Breast epithelium (tissue), 4 donors: ENCODE results near the gene ATP12A. TPM values are rescaled to one million over a fixed set of nuclear protein-coding genes. Genes with fewer than 3 reads are reported as not detected.

ENCODE experiments used
- DNase-seq, 2 donors: peaks; one replicate each; pipeline ENCODE4 v3.0.0-alpha.2; 2019; ENCODE audit warnings: low spot score in 2 of 2
- H3K27ac ChIP-seq, 2 donors: fragments of 200-600 bp; sonication (generic) in 1 of 2; one replicate each; pipeline ENCODE4 v1.5.1; 2016 to 2019; ENCODE audit warnings: mild to moderate bottlenecking in 1 of 2
- H3K27me3 ChIP-seq, 2 donors: fragments of 200-600 bp; sonication (generic) in 1 of 2; one replicate each; pipeline versions ENCODE4 v1.5.1 to v1.6.0; 2017 to 2019; ENCODE audit warnings: control low read depth in 1 of 2, mild to moderate bottlenecking in 1 of 2
- H3K36me3 ChIP-seq: fragments of 200-600 bp; one replicate; pipeline ENCODE4 v1.5.1; 2019
- H3K4me1 ChIP-seq, 2 donors: fragments of 200-600 bp; sonication (generic); one replicate each; pipeline ENCODE4 v1.5.1; 2016 to 2019; ENCODE audit warnings: control low read depth in 1 of 2
- H3K4me3 ChIP-seq, 3 donors: fragments of 200-600 bp; sonication (generic); 1 replicate in 2 of 3; 2 replicates in 1 of 3; pipeline ENCODE4 v1.5.1; 2016 to 2019; ENCODE audit warnings: mild to moderate bottlenecking in 3 of 3, moderate library complexity in 2 of 3
- H3K9me3 ChIP-seq, 2 donors: fragments of 200-600 bp; sonication (generic) in 1 of 2; one replicate each; pipeline ENCODE4 v1.5.1; 2016 to 2019; ENCODE audit warnings: control low read depth in 1 of 2
- CTCF ChIP-seq, 3 donors: fragments of 450-650 bp; IDR thresholded peaks; one replicate each; pipeline ENCODE4 v1.5.1; 2016 to 2017; ENCODE audit warnings: antibody characterized with exemption in 3 of 3, mild to moderate bottlenecking in 3 of 3, moderate library complexity in 3 of 3
- POLR2A ChIP-seq: fragments of 450-650 bp; IDR thresholded peaks from one replicate; pipeline ENCODE4 v1.6.1; 2016; ENCODE audit warnings: antibody characterized with exemption, mild to moderate bottlenecking, moderate library complexity
- POLR2AphosphoS5 ChIP-seq, 3 donors: sonication (generic); formaldehyde crosslinking; IDR thresholded peaks; one replicate each; pipeline ENCODE4 v1.6.1; 2017; ENCODE audit warnings: antibody characterized with exemption in 3 of 3
- intact Hi-C: fragments of 100-400 bp; cut with DNase I; formaldehyde crosslinking; loops from one replicate; pipeline ENCODE4 v1.15.1; 2023; ENCODE audit warnings: low total_unique reads
- total RNA-seq, 3 donors: library from RNA; depleted of rRNA; stranded (reverse); fragments of >200 nt; gene quantifications; one replicate each; pipeline ENCODE4 v1.1.0, GENCODE V29; 2016

The ATP12A gene
- total RNA-seq, 3 donors from 2014 or later: not detected

DNA sequence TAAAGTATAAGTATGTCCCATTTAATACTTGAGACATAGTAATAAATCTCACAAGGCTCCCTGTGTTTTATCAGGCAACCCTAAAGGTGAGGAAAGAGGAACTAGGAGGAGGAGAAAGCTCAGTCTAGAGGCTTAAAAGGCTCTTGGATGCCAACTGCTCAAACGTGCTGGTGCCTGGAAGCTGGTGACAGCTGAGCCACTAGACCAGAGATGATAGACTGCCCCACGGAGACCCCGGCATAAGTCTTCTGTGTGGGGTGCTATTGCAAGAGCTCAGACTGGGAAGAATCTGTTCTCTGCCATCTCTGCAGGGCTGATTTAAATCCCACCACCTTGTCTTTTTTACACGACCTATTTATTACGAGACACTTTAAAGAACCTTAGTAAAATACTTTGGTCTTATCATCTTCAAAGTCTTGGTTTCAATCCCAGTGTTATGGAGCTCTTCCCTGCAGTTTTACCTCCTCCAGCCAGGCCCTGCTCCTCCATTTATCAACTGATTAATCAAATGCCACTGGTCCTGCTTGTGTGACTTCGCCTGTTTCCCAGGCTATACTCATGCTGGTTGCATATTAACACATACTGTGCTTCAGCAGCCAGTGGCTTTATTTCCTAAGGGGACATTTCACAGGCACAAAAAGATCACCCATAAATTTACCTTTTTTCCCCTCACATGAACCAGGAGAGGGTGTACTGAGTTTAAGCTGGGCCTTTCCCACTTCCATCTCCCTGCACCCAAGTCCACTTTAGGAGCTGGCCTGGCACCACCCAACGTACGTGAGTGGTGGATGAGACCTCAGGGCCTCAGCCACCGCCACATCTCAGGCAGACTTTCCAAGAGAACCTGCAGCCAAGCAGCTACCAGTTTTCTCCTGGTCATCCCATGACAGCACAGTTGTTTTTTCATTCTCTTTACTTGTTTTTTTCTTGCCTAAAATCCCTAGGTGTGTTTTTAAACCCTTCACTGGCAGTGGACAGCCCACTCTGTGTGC is 7.8 kb upstream of the ATP12A start:
- TF ChIP-seq CTCF (IDR thresholded peaks at IDR 0.05): no peak
- TF ChIP-seq POLR2AphosphoS5 (IDR thresholded peaks at IDR 0.05): no peak
- no peak for TF ChIP-seq POLR2A
- intact Hi-C loops: no loop called here
- Histone ChIP-seq H3K27me3 (peaks cover 0 to 2% of the 10 kb centered on the region in 2 donors), H3K4me3 (no peak overlapping the region), H3K27ac (no peak overlapping the region), H3K9me3 (no peaks in the 10 kb centered on the region), H3K36me3 (no peaks in the 10 kb centered on the region), H3K4me1 (no peaks in the 10 kb centered on the region)
- no peak for DNase-seq

DNA sequence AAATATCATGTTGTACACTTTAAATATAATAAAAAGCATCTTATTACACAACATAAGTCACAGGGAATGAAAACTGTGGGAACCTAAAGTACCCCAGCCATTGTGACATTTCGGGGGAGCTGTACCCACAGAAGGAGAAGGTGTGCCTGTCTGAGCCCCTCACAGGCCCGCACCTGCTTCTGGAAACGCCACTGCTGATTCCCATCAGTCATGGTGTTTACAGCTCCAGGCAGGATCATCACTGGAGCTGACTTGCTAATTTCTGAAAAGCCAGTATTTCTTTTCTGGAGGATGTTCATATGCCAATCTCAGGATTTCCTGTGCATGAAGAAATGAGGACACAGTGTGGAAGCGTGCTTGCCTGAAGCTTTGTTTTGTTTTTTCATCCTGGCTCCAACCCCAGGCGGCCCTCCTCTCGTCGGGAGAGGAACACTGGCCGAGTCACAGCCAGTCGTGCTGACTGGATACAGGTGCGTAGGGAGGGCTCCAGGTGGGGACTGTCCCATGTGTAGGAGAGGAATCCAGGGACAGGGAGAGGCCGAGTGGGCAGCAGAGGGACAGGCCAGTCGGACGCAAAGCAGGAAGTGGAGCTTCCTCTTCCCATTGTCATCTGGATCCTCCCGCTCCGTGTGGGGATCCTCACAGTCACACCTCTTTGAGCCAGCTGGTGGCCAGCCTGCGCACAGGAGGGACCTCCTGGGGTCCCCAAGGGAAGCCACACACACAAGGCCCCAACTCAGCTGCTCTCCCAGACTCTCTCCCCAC is 4.2 kb upstream of the ATP12A start:
- Histone ChIP-seq H3K4me3 (no peak overlapping the region), H3K36me3 (no peaks in the 10 kb centered on the region), H3K27ac (no peak overlapping the region), H3K27me3 (peaks cover 0 to 14% of the 10 kb centered on the region in 2 donors), H3K9me3 (no peaks in the 10 kb centered on the region), H3K4me1 (no peaks in the 10 kb centered on the region)
- TF ChIP-seq POLR2A (no peak), CTCF (IDR thresholded peaks at IDR 0.05) (no peak)
- intact Hi-C loops: no loop called here
- DNase-seq: no peak

- H3K9me3 ChIP-seq: no peaks in the 10 kb centered on the region
- H3K4me3 ChIP-seq: no peak overlapping the region
- no peaks in the 10 kb centered on the region for H3K4me1 ChIP-seq
- DNase-seq: no peak
- H3K27me3 ChIP-seq: peaks cover 0 to 16% of the 10 kb centered on the region in 2 donors
- no peak overlapping the region for H3K27ac ChIP-seq
- intact Hi-C loops: no loop called here
- TF ChIP-seq POLR2AphosphoS5 (IDR thresholded peaks at IDR 0.05) (no peak), POLR2A (no peak), CTCF (IDR thresholded peaks at IDR 0.05) (no peak)
- H3K36me3 ChIP-seq: no peaks in the 10 kb centered on the region
These were observed 2.1 kb upstream of the ATP12A start for GRCh38 chr13:24678151-24678550.

DNA sequence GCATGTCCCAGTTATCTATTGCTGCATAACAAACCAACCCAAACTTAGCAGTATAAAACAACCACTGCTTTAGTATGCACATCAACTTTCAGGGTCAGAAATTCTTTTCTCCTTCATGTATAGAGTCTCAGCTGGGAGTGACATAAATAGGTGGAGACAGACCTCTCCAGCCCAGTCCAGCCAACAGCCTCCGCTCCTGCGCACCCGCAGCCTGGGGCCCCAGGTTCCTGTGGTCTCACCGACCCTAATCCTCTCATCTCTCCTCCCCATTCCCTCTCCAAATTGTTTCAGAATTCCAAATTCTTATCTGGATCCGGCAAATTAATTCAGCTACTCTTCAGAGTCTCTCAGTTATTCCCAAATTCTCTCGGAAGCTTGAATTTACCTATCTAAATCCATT is 522 bp upstream of the ATP12A start:
- no peak overlapping the region for H3K27ac ChIP-seq

More for the DNA sequence above, 522 bp upstream of the ATP12A start:
- H3K9me3 ChIP-seq: no peaks in the 10 kb centered on the region
- H3K4me1 ChIP-seq: peaks cover 0 to 3% of the 10 kb centered on the region in 2 donors
- peak overlapping the region in 2 of 3 donors; percentile 55 to 66 for H3K4me3 ChIP-seq
- no peak for DNase-seq
- intact Hi-C loops: loop anchor here (2.0 kb wide), 1 partner anchor 27 kb away; no protein-coding TSS in a partner anchor
- H3K27me3 ChIP-seq: peaks cover 0 to 16% of the 10 kb centered on the region in 2 donors
- TF ChIP-seq CTCF (IDR thresholded peaks at IDR 0.05) (no peak), POLR2AphosphoS5 (IDR thresholded peaks at IDR 0.05) (no peak), POLR2A (no peak)
- no peaks in the 10 kb centered on the region for H3K36me3 ChIP-seq
